ENCODE data around the gene MARCHF10.

DNA sequence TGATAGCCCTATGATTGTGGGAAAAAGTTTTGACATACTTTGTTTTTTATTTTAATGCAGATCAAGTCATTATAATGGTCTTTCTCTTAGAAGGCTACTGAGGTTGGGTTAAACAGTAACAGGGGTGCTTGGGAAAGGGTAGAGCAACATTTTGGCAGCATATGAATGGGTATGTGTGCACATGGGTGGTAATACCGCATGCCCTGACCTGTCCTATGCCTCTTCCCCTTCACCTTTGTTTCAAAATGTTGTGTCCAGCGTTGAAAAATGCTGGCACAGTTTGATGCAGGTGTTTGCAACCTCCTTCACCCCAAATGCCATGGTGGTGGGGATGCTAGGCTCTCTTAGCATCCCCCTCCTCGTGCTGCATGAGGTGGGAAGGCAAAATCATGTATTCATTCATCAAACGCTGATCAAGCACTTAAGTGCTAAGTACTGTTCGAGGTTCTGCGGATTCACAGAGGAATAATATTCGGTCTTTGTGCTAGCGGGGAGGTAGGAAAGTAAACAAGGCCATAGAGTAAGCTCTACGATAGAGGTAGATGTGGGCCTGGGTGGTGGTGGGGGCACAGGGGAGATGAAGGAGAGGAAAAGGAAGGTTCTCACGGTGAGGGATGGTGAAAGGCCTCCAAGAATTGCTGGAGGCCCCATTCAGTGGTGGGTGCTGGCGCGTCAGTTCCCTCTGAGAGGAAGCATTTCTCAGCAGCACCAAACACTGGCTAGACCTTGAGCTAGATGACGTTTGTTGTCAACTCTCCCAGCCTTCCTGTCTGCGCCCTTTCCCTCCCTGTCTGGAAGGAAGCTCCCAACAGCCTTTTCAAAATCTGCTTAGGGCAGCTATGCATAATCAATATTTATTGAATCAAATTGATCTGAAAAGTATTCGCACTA, 13.3 kb upstream of the MARCHF10 start:
- TF ChIP-seq YY1 (IDR thresholded peaks at IDR 0.05; ENCODE audit: insufficient read depth, insufficient read length) (no peak), ZNF274 (IDR thresholded peaks at IDR 0.05; ENCODE audit: low read depth, low read length) (no peak)

Data from NT2/D1 (cell line).